ENCODE results near the gene CPA5.

GRCh38 chr7:130364451-130364850 lies 19.8 kb downstream of the CPA5 start:
- no peak for TF ChIP-seq CTCF (IDR thresholded peaks at IDR 0.05)
- TF ChIP-seq POLR2A (IDR thresholded peaks at IDR 0.05) = no peak

Data from body of pancreas (tissue), 4 donors.